H1 (cell line): ENCODE data around the gene IL19. TPM values are rescaled to one million over a fixed set of nuclear protein-coding genes. Genes with fewer than 3 reads are reported as not detected.

ENCODE experiments used
- CTCF ChIA-PET: fragments of 300-600 bp; sonication (Branson Sonifier 250); formaldehyde crosslinking; loops from one replicate; lab custom pipeline; 2021; ENCODE audit not compliant: partially characterized antibody; lab: Charles Lee
- POLR2A ChIA-PET: fragments of 300-600 bp; sonication (Branson Sonifier 250); formaldehyde crosslinking; loops from one replicate; lab custom pipeline; 2021; ENCODE audit warnings: inconsistent platforms; ENCODE audit not compliant: partially characterized antibody; lab: Charles Lee
- DNase-seq, 2 experiments: peaks; one replicate each; pipeline versions ENCODE4 v3.0.0 to v3.0.0-alpha.2; 2010 to 2022; ENCODE audit warnings: low spot score in 2 of 2, low read depth in 1 of 2, mixed read lengths in 1 of 2
- FAIRE-seq: peaks from 2 replicates; lab custom pipeline; 2011; peaks lifted over from hg19 to GRCh38; lab: Jason Lieb, UNC
- H2AFZ ChIP-seq: 2 replicates; pipeline ENCODE4 v1.8.1; 2012; ENCODE audit warnings: low read length, inconsistent platforms
- H2AK5ac ChIP-seq: 2 replicates; pipeline ENCODE4 v1.6.1; 2013; ENCODE audit warnings: low read depth, low read length
- H2BK120ac ChIP-seq: replicated peaks from 2 replicates; pipeline ENCODE3; 2013; ENCODE audit warnings: low read depth, low read length, inconsistent platforms
- H2BK12ac ChIP-seq: 2 replicates; pipeline ENCODE4 v1.6.1; 2013; ENCODE audit warnings: low read depth, low read length
- H2BK15ac ChIP-seq: 2 replicates; pipeline ENCODE4 v1.6.1; 2013; ENCODE audit warnings: low read length
- H2BK20ac ChIP-seq: 2 replicates; pipeline ENCODE4 v1.6.1; 2013; ENCODE audit warnings: low read length
- H2BK5ac ChIP-seq: 2 replicates; pipeline ENCODE4 v1.6.1; 2013; ENCODE audit warnings: low read depth, low read length
- H3K14ac ChIP-seq: 2 replicates; pipeline ENCODE4 v1.6.1; 2013; ENCODE audit warnings: inconsistent platforms; ENCODE audit not compliant: insufficient read length
- H3K18ac ChIP-seq: 2 replicates; pipeline ENCODE4 v1.6.1; 2013; ENCODE audit warnings: low read length; ENCODE audit errors: extremely low read depth
- H3K23ac ChIP-seq: 2 replicates; pipeline ENCODE4 v1.6.1; 2013; ENCODE audit warnings: inconsistent platforms; ENCODE audit not compliant: insufficient read length
- H3K23me2 ChIP-seq: 2 replicates; pipeline ENCODE4 v1.6.1; 2013; ENCODE audit warnings: low read depth, low read length
- H3K27ac ChIP-seq: 2 replicates; pipeline ENCODE4 v1.6.1; 2011; ENCODE audit warnings: low read depth, low read length, inconsistent platforms
- H3K27me3 ChIP-seq, 4 experiments: replicated peaks in 1 of 4; 1 replicate in 1 of 4; 2 replicates in 3 of 4; pipeline versions ENCODE4 v1.6.1 to v1.8.1; 2011 to 2013; ENCODE audit warnings: low read length in 3 of 4, mild to moderate bottlenecking in 3 of 4, inconsistent platforms in 2 of 4, mixed read lengths in 2 of 4, moderate library complexity in 1 of 4; ENCODE audit not compliant: control insufficient read depth in 3 of 4, insufficient read depth in 3 of 4; ENCODE audit errors: extremely low read depth in 1 of 4
- H3K36me3 ChIP-seq, 4 experiments: 2 replicates each; pipeline versions ENCODE4 v1.6.1 to v1.8.1; 2011 to 2013; ENCODE audit warnings: mild to moderate bottlenecking in 4 of 4, low read length in 3 of 4, moderate library complexity in 2 of 4, control low read depth in 1 of 4, inconsistent platforms in 1 of 4; ENCODE audit not compliant: insufficient read depth in 4 of 4, control insufficient read depth in 2 of 4
- H3K4ac ChIP-seq: replicated peaks from 2 replicates; pipeline ENCODE3; 2013; ENCODE audit warnings: low read length, low read depth, mixed read lengths, inconsistent platforms; ENCODE audit not compliant: insufficient read length
- H3K4me1 ChIP-seq, 4 experiments: replicated peaks in 1 of 4; 1 replicate in 1 of 4; 2 replicates in 3 of 4; pipeline versions ENCODE4 v1.6.1 to v1.8.1; 2011 to 2013; ENCODE audit warnings: low read length in 3 of 4, inconsistent platforms in 2 of 4, mixed read lengths in 1 of 4; ENCODE audit not compliant: insufficient read depth in 4 of 4, control insufficient read depth in 3 of 4
- H3K4me2 ChIP-seq, 2 experiments: 2 replicates each; pipeline versions ENCODE4 v1.6.1 to v1.8.1; 2011 to 2013; ENCODE audit warnings: low read depth in 2 of 2, low read length in 2 of 2, control low read depth in 1 of 2, inconsistent platforms in 1 of 2, mild to moderate bottlenecking in 1 of 2; ENCODE audit not compliant: insufficient read depth in 1 of 2
- H3K4me3 ChIP-seq, 4 experiments: fragments of 200-600, 300-600 bp in 1 of 4; sonication (generic), shearing (Covaris generic), sonication (Bioruptor Twin) in 1 of 4; 2 replicates each; pipeline versions ENCODE4 v1.5.1 to v1.8.1; 2011 to 2016; ENCODE audit warnings: low read length in 4 of 4, low read depth in 3 of 4, control low read depth in 2 of 4, inconsistent platforms in 2 of 4, mild to moderate bottlenecking in 2 of 4, mixed read lengths in 1 of 4, moderate library complexity in 1 of 4; ENCODE audit not compliant: insufficient read depth in 2 of 4; ENCODE audit errors: extremely low read depth in 1 of 4
- H3K56ac ChIP-seq: replicated peaks from 2 replicates; pipeline ENCODE3; 2013; ENCODE audit warnings: low read depth, mild to moderate bottlenecking, mixed read lengths, low read length, inconsistent platforms; ENCODE audit not compliant: insufficient read length
- H3K79me1 ChIP-seq: 2 replicates; pipeline ENCODE4 v1.6.1; 2013; ENCODE audit warnings: low read depth, low read length, control low read depth
- H3K79me2 ChIP-seq, 2 experiments: 2 replicates each; pipeline versions ENCODE4 v1.6.1 to v1.8.1; 2012 to 2013; ENCODE audit warnings: low read length in 2 of 2, mild to moderate bottlenecking in 2 of 2, inconsistent platforms in 1 of 2; ENCODE audit not compliant: insufficient read depth in 2 of 2, control insufficient read depth in 1 of 2
- H3K9ac ChIP-seq, 4 experiments: replicated peaks in 1 of 4; 1 replicate in 1 of 4; 2 replicates in 3 of 4; pipeline versions ENCODE4 v1.6.1 to v1.8.1; 2011 to 2013; ENCODE audit warnings: low read depth in 3 of 4, low read length in 3 of 4, control low read depth in 2 of 4, mild to moderate bottlenecking in 2 of 4, moderate library complexity in 2 of 4, inconsistent platforms in 1 of 4; ENCODE audit errors: extremely low read depth in 1 of 4
- H3K9me3 ChIP-seq, 2 experiments: 2 replicates each; pipeline versions ENCODE4 v1.6.1 to v1.8.1; 2012 to 2013; ENCODE audit warnings: mild to moderate bottlenecking in 2 of 2, moderate library complexity in 2 of 2, control low read depth in 1 of 2, inconsistent platforms in 1 of 2, low read depth in 1 of 2, low read length in 1 of 2, mixed read lengths in 1 of 2; ENCODE audit not compliant: insufficient read depth in 2 of 2
- H4K20me1 ChIP-seq, 2 experiments: replicated peaks in 1 of 2; 2 replicates each; pipeline versions ENCODE3 to v1.8.1; 2011 to 2013; ENCODE audit warnings: inconsistent platforms in 2 of 2, low read length in 2 of 2, mild to moderate bottlenecking in 1 of 2; ENCODE audit not compliant: insufficient read depth in 2 of 2, control insufficient read depth in 1 of 2
- H4K5ac ChIP-seq: 2 replicates; pipeline ENCODE4 v1.6.1; 2013; ENCODE audit warnings: low read length, low read depth, mixed read lengths, inconsistent platforms; ENCODE audit not compliant: insufficient read length
- H4K8ac ChIP-seq: 2 replicates; pipeline ENCODE4 v1.8.0; 2013; ENCODE audit warnings: mild to moderate bottlenecking, moderate library complexity, low read length, inconsistent platforms; ENCODE audit not compliant: insufficient read depth; ENCODE audit errors: extremely low read depth
- H4K91ac ChIP-seq: replicated peaks from 2 replicates; pipeline ENCODE3; 2013; ENCODE audit warnings: low read length, mixed read lengths, inconsistent platforms; ENCODE audit not compliant: insufficient read length
- SP1 ChIP-seq: IDR thresholded peaks from 2 replicates; pipeline ENCODE4 v1.6.1; 2011; ENCODE audit warnings: low read depth, low read length
- SP4 ChIP-seq: IDR thresholded peaks from 2 replicates; pipeline ENCODE4 v1.6.1; 2012; ENCODE audit warnings: low read length, inconsistent platforms
- SRF ChIP-seq: IDR thresholded peaks from 2 replicates; pipeline ENCODE4 v1.6.1; 2011; ENCODE audit warnings: mild to moderate bottlenecking, low read depth, low read length, moderate library complexity
- WGBS, 2 experiments: shearing (Covaris generic) in 1 of 2; methylation state at CpG; one replicate each; pipeline versions ENCODE4 v1.1.6 to v1.1.7; 2013 to 2015; ENCODE audit warnings: low lambda C conversion rate in 2 of 2, mixed read lengths in 2 of 2, inconsistent platforms in 1 of 2, low coverage in 1 of 2, missing lambda C conversion rate in 1 of 2; ENCODE audit not compliant: insufficient replicate concordance in 2 of 2, insufficient coverage in 1 of 2, insufficient read length in 1 of 2; ENCODE audit errors: extremely low coverage in 1 of 2, missing lambda C conversion rate in 1 of 2; 5-methylcytosine and 5-hydroxymethylcytosine counted together
- polyA plus RNA-seq, 7 experiments: library from polyadenylated mRNA; depleted of rRNA in 3 of 7; stranded (reverse) in 5 of 7; unstranded in 2 of 7; fragments of >200 nt in 5 of 7; fragments of 200-250 nt in 2 of 7; gene quantifications; 1 replicate in 5 of 7; 2 replicates in 1 of 7; 4 replicates in 1 of 7; pipeline versions ENCODE4 v1.2.1 to v1.2.3, GENCODE V29; 2011 to 2013; ENCODE audit warnings: missing spikeins in 2 of 7, mixed read lengths in 2 of 7
- total RNA-seq: library from RNA; stranded (reverse); fragmentation: NEBNext Ultra II Directional; extraction: Animal tissue kit (Norgen Biotek cat#: 25700); gene quantifications from 2 replicates; pipeline ENCODE4 v1.2.1, GENCODE V29; 2021

Gene IL19
- total and polyA plus RNA-seq, 2 of the 8 experiments (the other 6 are each of a cell fraction or from before 2014, with no cell fraction given), result not detected

DNA sequence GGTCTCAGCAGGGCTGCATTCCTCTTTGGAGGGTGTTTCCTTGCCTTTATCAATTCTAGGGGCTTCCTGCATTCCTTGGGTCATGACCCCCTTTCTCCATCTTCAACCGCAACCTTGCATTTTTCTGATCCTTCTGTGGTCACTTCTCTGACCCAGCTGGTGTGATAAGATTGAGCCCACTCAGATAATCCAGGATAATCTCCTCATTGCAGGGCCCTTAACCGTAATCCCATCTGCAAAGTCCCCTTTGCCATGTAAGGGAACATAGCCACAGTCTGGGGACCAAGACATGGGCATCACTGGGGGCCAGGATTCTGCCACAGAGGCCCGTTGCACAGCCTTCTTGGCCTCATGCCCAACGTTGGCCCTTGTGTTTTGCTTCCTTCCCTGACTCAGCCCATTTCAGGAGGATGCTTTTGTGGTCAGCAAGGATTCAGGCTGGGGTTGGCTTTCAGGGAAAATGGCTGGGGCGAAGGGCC is 35.0 kb upstream of the IL19 start:
- WGBS, 2 experiments, result 92% methylated on average over 4 of the region's 5 CpGs; no CpG with 5 or more reads in 1 of the 2 experiments
- POLR2A ChIA-PET, result no interaction called here

More for the DNA sequence above, 35.0 kb upstream of the IL19 start:
- Histone ChIP-seq H4K91ac (no peak overlapping the region), H3K79me1 (no peaks in the 10 kb centered on the region), H3K36me3 (peaks cover 0 to 14% (median 2%) of the 10 kb centered on the region in 4 experiments; a peak in 3 of 8 replicates), H3K4me2 (no peak overlapping the region), H4K5ac (no peak overlapping the region), H3K23ac (no peak overlapping the region), H3K9me3 (no peaks in the 10 kb centered on the region), H3K23me2 (no peaks in the 10 kb centered on the region), H2BK5ac (no peak overlapping the region), H3K27me3 (no peaks in the 10 kb centered on the region), H3K4me1 (peaks cover 0 to 3% (median 0%) of the 10 kb centered on the region in 4 experiments; a peak in 2 of 7 replicates), H2BK20ac (no peak overlapping the region), H2BK15ac (no peak overlapping the region), H2BK12ac (no peak overlapping the region), H4K8ac (no peak overlapping the region), H3K4me3 (no peak overlapping the region), H4K20me1 (peaks cover 2 to 5% of the 10 kb centered on the region in 2 experiments), H2AFZ (no peak overlapping the region), H3K18ac (no peak overlapping the region), H3K27ac (no peak overlapping the region; the same call in 1 of the 2 replicates), H3K56ac (no peak overlapping the region), H3K79me2 (no peaks in the 10 kb centered on the region), H2BK120ac (no peak overlapping the region), H3K4ac (no peak overlapping the region), H3K14ac (no peak overlapping the region), H2AK5ac (no peak overlapping the region), H3K9ac (no peak overlapping the region)
- FAIRE-seq (no peak), DNase-seq (no peak)
- CTCF ChIA-PET, result interaction anchor here (0.7 to 8.0 kb wide), 60 partner anchors 9 to 278 kb away, joined by 3 to 81 read pairs (median 5); partner anchors contain the start of genes DYRK3, IL10, IL19 and IL24
- TF ChIP-seq SRF, result no peak
- no peak for TF ChIP-seq SP1
- no peak for TF ChIP-seq SP4
